GM19455 (cell line): Measurements from ENCODE around the gene ZNF792.
"Not testable (repeated sequence)": the region's sequence is repeated elsewhere in the genome, so short reads cannot be mapped to it uniquely, and the experiment has no call there.

Experiments used
- ATAC-seq: cut with Tn5 transposase; IDR thresholded peaks from one replicate; pipeline ENCODE4 v1.9.1; 2021; ENCODE audit not compliant: unreplicated experiment

ZNF792 gene

GRCh38 chr19:34963573-34964406, at the start of gene ZNF792:
ZNF792 (minus strand) TSS chr19:34964229; CDS start chr19:34963662, 567 bp downstream.
- ATAC-seq: peak; percentile 74

- no peak for ATAC-seq
Measured at GRCh38 chr19:35013041-35013819, 49.2 kb upstream of the ZNF792 start.

- no peak for ATAC-seq
Measured at GRCh38 chr19:35011737-35012682, 48.0 kb upstream of the ZNF792 start.

GRCh38 chr19:35011091-35011689, 47.2 kb upstream of the ZNF792 start:
- ATAC-seq: no peak

GRCh38 chr19:35009424-35010415, 45.7 kb upstream of the ZNF792 start:
- ATAC-seq: no peak

GRCh38 chr19:35008891-35009341, 44.9 kb upstream of the ZNF792 start:
- ATAC-seq: no peak

GRCh38 chr19:35007427-35007826, 43.4 kb upstream of the ZNF792 start:
- not testable (repeated sequence) for ATAC-seq

- no peak for ATAC-seq
Measured at GRCh38 chr19:35006999-35007365, 43.0 kb upstream of the ZNF792 start.

GRCh38 chr19:35006342-35006998, 42.4 kb upstream of the ZNF792 start:
- no peak for ATAC-seq

GRCh38 chr19:35006007-35006341, 41.9 kb upstream of the ZNF792 start:
- ATAC-seq: not testable (repeated sequence)

- ATAC-seq: no peak
Measured at GRCh38 chr19:35005256-35005977, 41.4 kb upstream of the ZNF792 start.

- ATAC-seq: no peak
Measured at GRCh38 chr19:35004517-35005255, 40.7 kb upstream of the ZNF792 start.

- no peak for ATAC-seq
Measured at GRCh38 chr19:35002037-35002535, 38.1 kb upstream of the ZNF792 start.

- peak; percentile 31 for ATAC-seq
Measured at GRCh38 chr19:35000647-35001501, 36.8 kb upstream of the ZNF792 start.

GRCh38 chr19:35000338-35000646, 36.3 kb upstream of the ZNF792 start:
- ATAC-seq: no peak

- peak; percentile 65 for ATAC-seq
Measured at GRCh38 chr19:34999498-35000337, 35.7 kb upstream of the ZNF792 start, which contains the start of gene GRAMD1A. GRAMD1A (plus strand) TSS chr19:35000323; CDS start chr19:35000479, 156 bp downstream.
